Activated naive CD8-positive, alpha-beta T cell treated with anti-CD3 and anti-CD28 coated beads, Interleukin-2, amount 10 ng/mL, durations not matched to agents 7 days and 5 days (primary cell): ENCODE data around the gene SLC6A16. TPM values are rescaled to one million over a fixed set of nuclear protein-coding genes. Genes with fewer than 3 reads are reported as not detected.
"Not testable (repeated sequence)": the region's sequence is repeated elsewhere in the genome, so short reads cannot be mapped to it uniquely, and the experiment has no call there.

ENCODE experiments used
- ATAC-seq: fragments of 150-1000 bp; cut with Tn5 transposase; one replicate; pipeline ENCODE4 v1.10.0; 2021; ENCODE audit warnings: low read depth, moderate library complexity
- POLR2A ChIA-PET: fragments of 350-600 bp; sonication (Branson Sonifier 250); formaldehyde crosslinking; loops from one replicate; lab custom pipeline; 2021; ENCODE audit warnings: antibody characterized with exemption; lab: Charles Lee
- DNase-seq: peaks from one replicate; pipeline ENCODE4 v3.0.0; 2021
- H3K27ac Mint-ChIP-seq: one replicate; pipeline ENCODE4 v1.8.0; 2022; ENCODE audit warnings: mild to moderate bottlenecking, mixed read lengths
- H3K27me3 Mint-ChIP-seq: one replicate; pipeline ENCODE4 v1.8.0; 2022; ENCODE audit warnings: mild to moderate bottlenecking, moderate library complexity, mixed read lengths
- H3K36me3 Mint-ChIP-seq: one replicate; pipeline ENCODE4 v1.8.0; 2021; ENCODE audit warnings: mild to moderate bottlenecking, mixed read lengths
- H3K4me1 Mint-ChIP-seq: one replicate; pipeline ENCODE4 v1.8.0; 2021; ENCODE audit warnings: mixed read lengths
- H3K4me3 Mint-ChIP-seq: one replicate; pipeline ENCODE4 v1.8.0; 2022; ENCODE audit warnings: mild to moderate bottlenecking, moderate library complexity, mixed read lengths
- H3K9me3 Mint-ChIP-seq: one replicate; pipeline ENCODE4 v1.8.0; 2021; ENCODE audit warnings: mixed read lengths
- total RNA-seq, 2 experiments: library from RNA; stranded (reverse); gene quantifications; one replicate each; pipeline ENCODE4 v1.2.3, GENCODE V29; 2021

Gene SLC6A16
- total RNA-seq, 2 experiments from 2014 or later: 3.7 to 5.1 TPM

DNA sequence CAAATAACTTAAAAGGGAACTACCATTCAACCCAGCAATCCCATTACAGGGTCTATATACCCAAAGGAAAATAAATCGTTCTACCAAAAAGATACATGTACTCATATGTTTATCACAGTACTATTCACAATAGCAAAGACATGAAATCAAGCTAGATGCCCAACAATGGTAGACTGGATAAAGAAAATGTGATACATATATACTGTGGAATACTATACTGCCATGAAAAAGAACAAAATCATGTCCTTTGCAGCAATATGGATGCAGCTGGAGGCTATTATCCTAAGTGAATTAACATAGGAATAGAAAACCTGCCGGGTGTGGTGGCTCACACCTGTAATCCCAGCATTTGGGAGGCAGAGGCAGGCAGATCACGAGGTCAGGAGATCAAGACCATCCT lies 26.3 kb downstream of the SLC6A16 start:
- not testable (repeated sequence) for DNase-seq

DNA sequence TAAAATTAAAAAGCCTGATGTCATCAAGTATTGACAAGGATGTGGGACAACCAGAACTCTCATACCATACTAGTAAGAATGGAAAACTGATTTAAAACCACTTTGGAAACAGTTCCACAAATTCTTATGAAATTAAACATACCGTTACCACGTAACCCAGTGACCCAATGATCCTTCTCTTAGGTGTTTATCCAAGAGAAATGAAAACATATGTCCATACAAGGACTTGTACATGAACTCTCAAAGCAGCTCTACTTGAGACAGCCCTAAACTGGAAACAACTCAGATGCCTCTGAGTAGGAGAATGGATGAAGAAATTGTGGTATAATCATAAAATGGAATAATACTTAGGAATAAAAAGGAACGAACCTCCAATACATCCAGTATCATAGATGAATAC lies 27.6 kb downstream of the SLC6A16 start:
- POLR2A ChIA-PET: interaction anchor here (0.6 kb wide), 1 partner anchor 304 kb away, joined by 3 read pairs; the partner anchor contains the start of gene RUVBL2
- peaks cover 2% of the 10 kb centered on the region for H3K27me3 Mint-ChIP-seq
- ATAC-seq: no peak

More for the DNA sequence above, 26.3 kb downstream of the SLC6A16 start:
- H3K4me3 Mint-ChIP-seq, H3K27ac Mint-ChIP-seq, POLR2A ChIA-PET, H3K27me3 Mint-ChIP-seq, H3K4me1 Mint-ChIP-seq, H3K36me3 Mint-ChIP-seq, H3K9me3 Mint-ChIP-seq, ATAC-seq: not testable (repeated sequence)

DNA sequence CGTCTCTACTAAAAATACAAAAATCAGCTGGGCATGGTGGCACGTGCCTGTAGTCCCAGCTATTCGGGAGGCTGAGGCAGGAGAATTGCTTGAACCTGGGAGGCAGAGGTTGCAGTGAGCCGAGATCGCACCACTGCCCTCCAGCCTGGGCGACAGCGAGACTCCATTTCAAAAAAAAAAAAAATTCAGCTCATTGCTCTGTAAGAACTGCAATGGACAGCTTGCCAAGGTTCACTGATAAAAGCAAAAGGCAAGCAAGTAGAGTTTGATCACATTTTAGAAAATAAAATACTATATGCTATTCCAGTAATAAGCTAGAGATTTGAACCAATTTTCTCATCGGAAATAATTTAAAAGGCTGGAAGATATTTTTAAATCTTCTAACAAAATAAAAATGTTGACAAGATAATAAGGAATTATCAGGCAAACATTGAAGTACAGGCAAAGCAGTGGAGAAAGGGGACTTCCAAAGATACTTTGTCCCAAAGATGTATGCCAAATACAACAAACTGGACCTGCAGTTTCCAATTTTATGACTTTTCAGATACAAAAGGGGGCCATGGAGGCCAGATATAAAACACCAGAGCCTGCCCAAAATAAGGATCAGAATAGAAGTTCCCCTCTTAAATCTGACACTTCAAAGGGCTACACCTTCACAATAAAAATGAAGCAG lies 29.6 kb downstream of the SLC6A16 start:
- Mint-ChIP-seq H3K27me3 (peaks cover 2% of the 10 kb centered on the region), H3K27ac (no peak overlapping the region), H3K4me3 (no peak overlapping the region), H3K36me3 (no peaks in the 10 kb centered on the region), H3K4me1 (no peaks in the 10 kb centered on the region), H3K9me3 (no peaks in the 10 kb centered on the region)
- DNase-seq (no peak), ATAC-seq (no peak)
- POLR2A ChIA-PET: interaction anchor here (0.7 kb wide), 1 partner anchor 178 kb away, joined by 3 read pairs; no protein-coding TSS in a partner anchor

More for the DNA sequence above, 27.6 kb downstream of the SLC6A16 start:
- Mint-ChIP-seq H3K27ac (no peak overlapping the region), H3K4me1 (no peaks in the 10 kb centered on the region), H3K9me3 (no peaks in the 10 kb centered on the region), H3K4me3 (no peak overlapping the region), H3K36me3 (no peaks in the 10 kb centered on the region)
- DNase-seq: no peak

DNA sequence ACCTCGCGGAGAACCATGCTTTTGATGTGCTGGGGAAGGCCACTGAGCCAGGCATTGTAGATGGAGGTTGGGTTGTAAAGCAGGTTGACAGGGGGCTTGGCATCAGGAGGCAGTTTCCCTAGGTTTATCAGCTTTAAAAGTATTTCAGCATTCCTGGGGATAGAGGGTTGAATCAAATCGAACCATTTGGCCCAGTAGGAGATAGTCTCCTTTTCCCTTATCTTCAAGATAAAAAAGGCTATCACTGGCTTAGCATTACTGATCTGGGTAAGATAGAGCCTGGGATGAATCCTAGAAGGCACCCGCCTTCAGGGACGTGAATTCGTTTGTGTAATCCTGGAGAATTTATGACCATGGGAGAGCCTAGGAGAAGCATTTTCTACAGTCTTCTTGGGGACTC lies 30.6 kb downstream of the SLC6A16 start:
- no peaks in the 10 kb centered on the region for H3K4me1 Mint-ChIP-seq
- H3K4me3 Mint-ChIP-seq: no peak overlapping the region
- H3K36me3 Mint-ChIP-seq: no peaks in the 10 kb centered on the region
- POLR2A ChIA-PET: no interaction called here
- DNase-seq: no peak
- no peaks in the 10 kb centered on the region for H3K9me3 Mint-ChIP-seq
- no peaks in the 10 kb centered on the region for H3K27me3 Mint-ChIP-seq
- ATAC-seq: no peak
- no peak overlapping the region for H3K27ac Mint-ChIP-seq

DNA sequence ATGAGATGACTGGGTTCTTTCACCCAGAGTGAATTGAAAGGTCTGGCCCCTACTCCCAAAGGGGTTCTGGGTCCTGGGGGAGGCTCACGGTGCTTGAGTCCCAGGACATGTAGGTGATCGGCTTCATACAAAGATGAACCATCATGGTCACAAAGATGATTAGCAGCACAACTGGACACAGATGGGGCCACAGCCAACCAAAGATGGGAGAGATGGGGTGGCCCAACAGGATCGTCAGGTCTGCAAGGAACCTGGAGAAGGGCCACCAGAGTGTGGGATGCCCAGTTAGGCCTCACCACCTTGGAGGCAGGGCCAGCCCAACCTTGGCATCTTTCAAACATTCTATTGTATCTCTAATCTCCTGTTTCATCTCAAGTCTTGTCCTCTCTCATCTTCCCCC lies 34.5 kb downstream of the SLC6A16 start:
- Mint-ChIP-seq H3K4me3 (no peak overlapping the region), H3K9me3 (no peaks in the 10 kb centered on the region), H3K36me3 (peaks cover 1% of the 10 kb centered on the region), H3K27ac (no peak overlapping the region), H3K27me3 (peaks cover 5% of the 10 kb centered on the region), H3K4me1 (no peaks in the 10 kb centered on the region)
- POLR2A ChIA-PET: no interaction called here
- DNase-seq (no peak), ATAC-seq (no peak)

DNA sequence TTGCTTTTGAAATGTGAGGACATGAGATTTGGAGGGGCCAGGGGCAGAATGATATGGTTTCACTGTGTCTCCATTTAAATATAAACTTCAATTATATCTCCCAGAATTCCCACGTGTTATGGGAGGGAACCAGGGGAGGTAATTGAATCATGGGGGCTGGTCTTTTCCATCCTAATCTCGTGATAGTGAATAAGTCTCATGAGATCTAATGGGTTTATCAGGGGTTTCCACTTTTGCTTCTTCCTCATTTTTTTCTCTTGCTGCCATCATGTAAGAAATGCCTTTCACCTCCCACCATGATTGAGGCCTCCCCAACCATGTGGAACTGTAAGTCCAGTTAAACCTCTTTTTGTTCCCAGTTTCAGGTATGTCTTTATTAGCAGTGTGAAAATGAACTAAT lies 35.7 kb downstream of the SLC6A16 start:
- DNase-seq, H3K36me3 Mint-ChIP-seq, H3K27ac Mint-ChIP-seq, ATAC-seq, H3K9me3 Mint-ChIP-seq, H3K4me1 Mint-ChIP-seq, H3K27me3 Mint-ChIP-seq, H3K4me3 Mint-ChIP-seq: not testable (repeated sequence)
- POLR2A ChIA-PET: interaction anchor here (0.6 kb wide), 1 partner anchor 162 kb away, joined by 3 read pairs; the partner anchor contains the start of gene PIH1D1

DNA sequence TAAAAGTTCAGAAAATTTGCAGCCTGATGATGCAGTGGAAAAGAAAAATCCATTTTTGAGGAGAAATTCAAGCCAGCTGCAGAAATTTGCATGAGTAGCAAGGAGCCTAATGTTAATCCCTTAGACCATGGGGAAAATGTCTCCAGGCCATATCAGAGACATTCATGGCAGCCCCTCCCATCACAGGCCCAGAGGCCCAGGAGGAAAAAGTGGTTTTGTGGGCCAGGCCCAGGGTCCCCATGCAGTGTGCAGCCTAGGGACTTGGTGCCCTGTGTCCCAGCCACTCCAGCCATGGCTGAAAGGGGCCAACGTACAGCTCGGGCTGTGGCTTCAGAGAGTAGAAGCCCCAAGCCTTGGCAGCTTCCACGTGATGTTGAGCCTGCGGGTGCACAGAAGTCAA lies 36.8 kb downstream of the SLC6A16 start:
- H3K27ac Mint-ChIP-seq, H3K4me1 Mint-ChIP-seq, DNase-seq, H3K36me3 Mint-ChIP-seq, POLR2A ChIA-PET, H3K9me3 Mint-ChIP-seq, ATAC-seq, H3K27me3 Mint-ChIP-seq, H3K4me3 Mint-ChIP-seq: not testable (repeated sequence)

DNA sequence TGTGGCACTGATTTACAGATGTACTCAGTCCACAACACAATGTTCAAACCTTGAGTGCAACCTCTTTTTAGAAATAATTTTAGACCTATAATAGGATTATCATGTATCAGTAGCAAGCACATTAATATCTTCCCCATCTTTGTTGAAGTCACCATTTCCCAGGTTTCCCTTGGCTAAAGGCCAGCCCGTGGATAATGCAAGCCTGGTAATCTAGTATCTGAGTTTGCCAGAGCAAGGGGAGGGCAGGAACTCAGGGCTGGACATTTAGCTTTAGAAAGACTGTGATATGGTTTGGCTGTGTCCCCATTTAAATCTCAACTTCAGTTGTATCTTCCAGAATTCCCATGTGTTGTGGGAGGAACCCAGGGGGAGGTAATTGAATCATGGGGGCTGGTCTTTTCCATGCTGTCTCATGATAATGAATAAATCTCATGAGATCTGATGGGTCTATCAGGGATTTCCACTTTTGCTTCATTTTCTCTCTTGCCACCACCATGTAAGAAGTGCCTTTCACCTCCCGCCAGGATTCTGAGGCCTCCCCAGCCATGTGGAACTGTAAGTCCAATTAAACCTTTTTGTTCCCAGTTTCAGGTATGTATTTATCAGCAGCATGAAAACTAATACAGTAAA lies 37.7 kb downstream of the SLC6A16 start:
- Mint-ChIP-seq H3K27me3 (peaks cover 5% of the 10 kb centered on the region), H3K27ac (no peak overlapping the region), H3K4me3 (no peak overlapping the region), H3K4me1 (no peaks in the 10 kb centered on the region), H3K36me3 (peaks cover 1% of the 10 kb centered on the region), H3K9me3 (no peaks in the 10 kb centered on the region)
- DNase-seq: no peak
- POLR2A ChIA-PET: no interaction called here
- no peak for ATAC-seq

DNA sequence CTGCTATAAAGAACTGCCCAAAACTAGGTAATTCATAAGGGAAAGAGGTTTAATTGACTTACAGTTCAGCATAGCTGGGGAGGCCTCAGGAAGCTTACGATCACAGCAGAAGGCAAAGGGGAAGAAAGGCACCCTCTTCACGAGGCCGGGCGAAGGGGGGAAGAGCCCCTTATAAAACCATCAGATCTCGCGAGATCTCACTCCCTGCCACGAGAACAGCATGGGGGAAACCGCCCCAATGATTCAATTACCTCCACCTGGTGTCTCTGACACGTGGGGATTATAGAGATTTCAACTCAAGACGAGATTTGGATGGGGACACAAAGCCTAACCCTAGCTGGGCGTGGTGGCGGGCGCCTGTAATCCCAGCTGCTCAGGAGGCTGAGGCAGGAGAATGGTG lies 42.8 kb downstream of the SLC6A16 start:
- ATAC-seq: no peak
- H3K27me3 Mint-ChIP-seq: peaks cover 5% of the 10 kb centered on the region
- no peaks in the 10 kb centered on the region for H3K36me3 Mint-ChIP-seq
- DNase-seq: no peak
- H3K27ac Mint-ChIP-seq: no peak overlapping the region
- no peaks in the 10 kb centered on the region for H3K4me1 Mint-ChIP-seq
- H3K9me3 Mint-ChIP-seq: no peaks in the 10 kb centered on the region
- H3K4me3 Mint-ChIP-seq: no peak overlapping the region
- POLR2A ChIA-PET: no interaction called here

DNA sequence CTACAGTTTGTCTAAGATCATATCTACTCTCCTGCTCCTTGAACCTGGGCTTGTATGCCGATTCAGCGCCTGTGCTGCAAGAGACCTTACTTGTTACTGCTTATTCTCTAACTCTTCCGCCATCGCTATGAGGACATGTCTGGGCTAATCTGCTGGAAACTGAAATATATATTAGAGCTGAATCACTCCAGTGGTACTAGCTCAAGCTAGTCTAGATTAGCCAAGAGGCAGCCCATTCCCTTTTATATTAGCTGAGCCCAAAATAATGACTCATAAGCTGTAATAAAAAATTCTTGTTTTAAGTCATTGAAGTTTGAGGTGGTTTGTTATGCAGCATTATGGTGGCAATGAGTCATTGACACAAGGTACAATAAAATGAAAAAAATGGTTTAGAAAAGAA lies 52.8 kb downstream of the SLC6A16 start:
- Mint-ChIP-seq H3K36me3 (no peaks in the 10 kb centered on the region), H3K4me1 (no peaks in the 10 kb centered on the region), H3K4me3 (no peak overlapping the region), H3K9me3 (no peaks in the 10 kb centered on the region), H3K27ac (no peak overlapping the region), H3K27me3 (peaks cover 23% of the 10 kb centered on the region)
- DNase-seq (no peak), ATAC-seq (no peak)
- POLR2A ChIA-PET: no interaction called here

DNA sequence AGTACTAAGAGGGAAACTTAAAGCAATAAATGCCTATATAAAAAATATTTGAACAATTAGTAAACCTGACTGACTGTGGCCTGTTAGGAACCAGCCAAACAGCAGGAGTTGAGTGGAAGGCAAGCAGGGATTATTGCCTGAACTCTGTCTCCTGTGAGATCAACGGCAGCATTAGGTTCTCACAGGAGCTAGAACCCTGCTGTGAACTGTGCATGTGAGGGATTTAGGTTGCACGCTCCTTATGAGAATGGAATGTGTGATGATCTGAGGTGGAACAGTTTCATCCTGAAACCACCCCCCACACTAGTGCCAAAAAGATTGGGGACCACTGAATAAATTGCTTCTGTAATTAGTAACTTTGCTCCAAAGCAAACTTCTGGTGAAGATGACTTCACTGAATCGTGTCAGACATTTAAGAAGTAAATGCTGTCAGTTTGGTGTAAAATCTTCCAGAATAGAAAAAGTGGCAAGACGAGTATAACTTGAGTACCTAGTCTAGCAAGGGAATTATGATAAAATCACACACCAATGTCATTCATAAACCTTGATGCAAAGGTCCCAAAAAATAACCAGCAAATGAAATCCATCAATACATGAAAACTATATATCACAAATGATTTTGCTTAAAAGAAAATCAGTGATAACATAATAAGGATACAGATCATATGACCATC lies 53.8 kb downstream of the SLC6A16 start:
- POLR2A ChIA-PET: no interaction called here
- DNase-seq: no peak

DNA sequence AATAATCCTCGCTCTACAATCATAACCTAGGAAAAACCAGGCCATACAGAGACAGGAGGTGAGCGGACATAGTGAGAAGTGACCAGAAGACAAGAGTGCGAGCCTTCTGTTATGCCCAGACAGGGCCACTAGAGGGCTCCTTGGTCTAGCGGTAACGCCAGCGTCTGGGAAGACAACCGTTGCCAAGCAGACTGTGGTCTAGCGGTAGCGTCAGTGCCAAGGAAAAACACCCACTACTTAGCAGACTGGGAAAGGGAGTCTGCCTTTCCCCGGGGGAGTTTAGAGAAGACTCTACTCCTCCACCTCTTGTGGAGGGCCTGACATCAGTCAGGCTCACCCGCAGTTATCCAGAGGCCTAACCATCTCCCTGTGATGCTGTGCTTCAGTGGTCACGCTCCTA lies 58.6 kb downstream of the SLC6A16 start:
- H3K27me3 Mint-ChIP-seq: peaks cover 32% of the 10 kb centered on the region
- peak; percentile 50 for DNase-seq
- not testable (repeated sequence) for H3K9me3 Mint-ChIP-seq, ATAC-seq, H3K4me1 Mint-ChIP-seq, H3K27ac Mint-ChIP-seq, H3K4me3 Mint-ChIP-seq, H3K36me3 Mint-ChIP-seq
- POLR2A ChIA-PET: interaction anchor here (0.6 kb wide), 1 partner anchor 183 kb away, joined by 3 read pairs; no protein-coding TSS in a partner anchor

More for the DNA sequence above, 53.8 kb downstream of the SLC6A16 start:
- H3K4me1 Mint-ChIP-seq: peaks cover 1% of the 10 kb centered on the region
- no peaks in the 10 kb centered on the region for H3K36me3 Mint-ChIP-seq
- no peak overlapping the region for H3K27ac Mint-ChIP-seq
- peaks cover 19% of the 10 kb centered on the region for H3K27me3 Mint-ChIP-seq
- ATAC-seq: no peak
- no peaks in the 10 kb centered on the region for H3K9me3 Mint-ChIP-seq
- no peak overlapping the region for H3K4me3 Mint-ChIP-seq

DNA sequence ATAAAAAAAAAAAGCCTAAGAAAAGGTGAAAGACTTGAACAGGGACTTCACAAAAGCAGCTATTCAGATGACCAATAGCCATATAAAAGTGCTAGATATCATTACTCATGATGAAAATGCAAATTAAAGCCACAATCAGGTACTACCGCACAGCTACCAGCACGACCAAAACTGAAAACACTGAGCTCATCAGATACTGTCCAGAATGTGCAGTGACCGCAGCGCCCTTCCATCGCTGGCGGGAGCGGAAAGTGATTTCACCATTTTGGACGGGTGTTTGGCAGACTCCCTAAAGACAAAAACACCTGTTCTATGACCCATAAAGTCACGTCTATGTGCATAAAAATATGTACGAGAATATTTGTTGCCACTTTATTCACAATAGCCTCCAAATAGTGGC lies 60.7 kb downstream of the SLC6A16 start:
- DNase-seq: no peak
- H3K4me3 Mint-ChIP-seq: no peak overlapping the region
- POLR2A ChIA-PET: no interaction called here
- H3K27me3 Mint-ChIP-seq: peaks cover 28% of the 10 kb centered on the region
- no peaks in the 10 kb centered on the region for H3K36me3 Mint-ChIP-seq
- ATAC-seq: no peak
- peaks cover 1% of the 10 kb centered on the region for H3K4me1 Mint-ChIP-seq
- peaks cover 11% of the 10 kb centered on the region for H3K9me3 Mint-ChIP-seq
- no peak overlapping the region for H3K27ac Mint-ChIP-seq
